ENCODE data around the gene PPP1R15A.

Gene PPP1R15A

DNA sequence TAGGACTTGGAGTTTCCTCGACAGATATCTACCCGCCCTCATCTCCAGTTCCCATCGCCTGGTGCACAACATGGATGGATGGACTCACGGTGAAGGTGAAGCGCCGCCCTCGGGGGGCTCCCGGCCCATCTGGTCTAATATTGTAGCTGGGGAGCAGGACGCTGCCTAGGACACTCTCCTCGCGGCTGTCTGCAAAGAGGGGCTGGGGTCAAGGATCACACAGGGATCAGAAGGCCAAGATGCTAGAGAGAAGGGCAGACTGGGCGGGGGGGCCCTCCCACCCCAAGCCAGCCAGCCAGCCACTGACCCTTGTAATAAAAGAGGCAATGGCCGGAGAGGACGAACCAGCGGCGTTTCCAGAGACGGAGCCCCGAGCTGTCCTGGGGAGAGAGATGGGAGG, 10.9 kb upstream of the PPP1R15A start:
- no peaks in the 10 kb centered on the region for H3K4me1 ChIP-seq
- no peak overlapping the region for H2AFZ ChIP-seq
- TF ChIP-seq, protein P1, sequence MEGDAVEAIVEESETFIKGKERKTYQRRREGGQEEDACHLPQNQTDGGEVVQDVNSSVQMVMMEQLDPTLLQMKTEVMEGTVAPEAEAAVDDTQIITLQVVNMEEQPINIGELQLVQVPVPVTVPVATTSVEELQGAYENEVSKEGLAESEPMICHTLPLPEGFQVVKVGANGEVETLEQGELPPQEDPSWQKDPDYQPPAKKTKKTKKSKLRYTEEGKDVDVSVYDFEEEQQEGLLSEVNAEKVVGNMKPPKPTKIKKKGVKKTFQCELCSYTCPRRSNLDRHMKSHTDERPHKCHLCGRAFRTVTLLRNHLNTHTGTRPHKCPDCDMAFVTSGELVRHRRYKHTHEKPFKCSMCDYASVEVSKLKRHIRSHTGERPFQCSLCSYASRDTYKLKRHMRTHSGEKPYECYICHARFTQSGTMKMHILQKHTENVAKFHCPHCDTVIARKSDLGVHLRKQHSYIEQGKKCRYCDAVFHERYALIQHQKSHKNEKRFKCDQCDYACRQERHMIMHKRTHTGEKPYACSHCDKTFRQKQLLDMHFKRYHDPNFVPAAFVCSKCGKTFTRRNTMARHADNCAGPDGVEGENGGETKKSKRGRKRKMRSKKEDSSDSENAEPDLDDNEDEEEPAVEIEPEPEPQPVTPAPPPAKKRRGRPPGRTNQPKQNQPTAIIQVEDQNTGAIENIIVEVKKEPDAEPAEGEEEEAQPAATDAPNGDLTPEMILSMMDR (IDR thresholded peaks at IDR 0.05): no peak
- H3K27ac ChIP-seq: no peak overlapping the region
- H3K9me3 ChIP-seq (ENCODE audit: control insufficient read depth, low read length): no peaks in the 10 kb centered on the region
- no peaks in the 10 kb centered on the region for H3K27me3 ChIP-seq (ENCODE audit: control insufficient read depth, insufficient read depth, low read length)
- H3K9ac ChIP-seq: no peak overlapping the region
- H3K4me3 ChIP-seq (ENCODE audit: low read depth, low read length): no peak overlapping the region
- no peak overlapping the region for H3K4me2 ChIP-seq (ENCODE audit: low read length)
- H3K79me2 ChIP-seq: no peaks in the 10 kb centered on the region
- no peaks in the 10 kb centered on the region for H3K36me3 ChIP-seq (ENCODE audit: control insufficient read depth, insufficient read depth, low read length)

DNA sequence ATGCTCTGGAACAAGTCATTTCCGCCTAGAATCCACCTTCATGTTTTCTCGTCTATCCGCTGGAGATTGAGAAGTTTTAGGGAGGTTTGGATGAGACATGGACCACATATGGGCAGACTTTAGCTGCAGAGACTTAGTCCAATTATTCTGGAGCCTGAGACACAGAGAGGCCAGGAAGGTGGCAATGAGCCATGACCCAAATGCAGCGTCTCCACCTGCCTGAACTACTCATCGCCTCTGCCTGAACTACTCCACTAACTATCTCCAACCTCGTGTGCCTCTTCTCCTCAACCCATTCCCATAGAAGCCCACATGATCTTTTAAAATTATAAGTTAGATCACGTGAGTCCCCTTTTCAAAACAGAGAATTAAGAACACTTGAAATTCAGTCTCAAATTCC, 9.4 kb upstream of the PPP1R15A start:
- no peaks in the 10 kb centered on the region for H3K4me1 ChIP-seq
- H3K4me3 ChIP-seq (ENCODE audit: low read depth, low read length): no peak overlapping the region
- TF ChIP-seq, protein P1 (IDR thresholded peaks at IDR 0.05): no peak
- H3K36me3 ChIP-seq (ENCODE audit: control insufficient read depth, insufficient read depth, low read length): no peaks in the 10 kb centered on the region
- no peak overlapping the region for H2AFZ ChIP-seq
- no peaks in the 10 kb centered on the region for H3K9me3 ChIP-seq (ENCODE audit: control insufficient read depth, low read length)
- no peak overlapping the region for H3K9ac ChIP-seq
- no peaks in the 10 kb centered on the region for H3K79me2 ChIP-seq
- H3K4me2 ChIP-seq (ENCODE audit: low read length): no peak overlapping the region
- no peaks in the 10 kb centered on the region for H3K27me3 ChIP-seq (ENCODE audit: control insufficient read depth, insufficient read depth, low read length)
- H3K27ac ChIP-seq: no peak overlapping the region

DNA sequence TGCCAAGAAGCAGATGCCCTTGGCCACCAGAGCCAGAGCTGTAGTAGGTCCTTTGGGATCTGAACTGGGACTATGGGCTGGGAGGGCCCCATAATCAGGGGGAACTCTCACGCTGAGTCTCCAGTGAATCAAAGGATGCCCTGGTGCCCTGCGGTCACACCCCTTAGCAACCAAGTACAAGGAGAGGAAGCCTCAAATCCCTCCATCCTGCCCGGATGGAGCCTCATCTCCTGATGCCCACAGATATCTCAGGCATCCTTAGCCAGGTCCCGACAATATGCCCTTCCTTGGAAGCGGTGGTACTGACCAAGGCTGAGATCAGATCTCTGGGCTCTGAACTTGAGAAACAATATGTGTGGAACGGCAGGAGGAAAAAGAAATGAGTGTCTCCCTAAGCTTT, 5.5 kb upstream of the PPP1R15A start:
- H2AFZ ChIP-seq: no peak overlapping the region
- no peak overlapping the region for H3K9ac ChIP-seq
- H3K36me3 ChIP-seq (ENCODE audit: control insufficient read depth, insufficient read depth, low read length): no peaks in the 10 kb centered on the region
- TF ChIP-seq, protein P1 (IDR thresholded peaks at IDR 0.05): no peak
- H3K79me2 ChIP-seq: no peaks in the 10 kb centered on the region
- no peaks in the 10 kb centered on the region for H3K27me3 ChIP-seq (ENCODE audit: control insufficient read depth, insufficient read depth, low read length)
- H3K27ac ChIP-seq: no peak overlapping the region
- H3K9me3 ChIP-seq (ENCODE audit: control insufficient read depth, low read length): no peaks in the 10 kb centered on the region
- H3K4me3 ChIP-seq (ENCODE audit: low read depth, low read length): no peak overlapping the region
- no peak overlapping the region for H3K4me2 ChIP-seq (ENCODE audit: low read length)
- peaks cover 8% of the 10 kb centered on the region for H3K4me1 ChIP-seq

DNA sequence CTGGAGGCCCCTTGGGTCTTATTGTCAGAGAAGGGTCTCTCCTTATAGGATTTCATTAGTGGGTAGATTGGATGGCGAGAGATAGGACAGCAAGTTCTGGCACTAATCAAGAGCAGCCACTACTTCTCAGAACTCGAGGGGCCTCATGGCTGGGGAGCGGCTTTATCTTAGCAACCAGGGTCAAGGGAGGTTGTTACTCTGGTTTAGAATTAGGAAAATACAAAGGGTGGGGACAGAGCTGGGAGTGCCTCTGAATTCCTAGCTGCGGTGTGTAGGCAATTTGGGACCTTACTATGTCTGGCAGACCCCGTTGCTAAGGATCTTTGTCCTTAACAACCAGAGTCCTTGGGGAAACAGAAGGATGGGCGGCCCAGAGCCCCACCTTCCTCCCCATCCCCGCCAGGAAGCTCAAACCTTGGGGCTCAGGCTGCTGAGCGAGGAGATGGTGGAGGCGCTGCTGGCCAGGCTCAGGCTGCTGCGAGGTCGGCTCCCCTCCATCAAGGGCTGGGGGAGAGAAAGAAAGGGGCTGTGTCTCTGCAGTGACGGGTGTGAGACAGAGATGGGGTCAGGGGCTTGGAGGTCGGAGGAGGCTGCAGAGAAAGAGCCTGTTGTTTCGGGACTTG, 5.0 kb upstream of the PPP1R15A start:
- H3K4me3 ChIP-seq (ENCODE audit: low read depth, low read length): no peak overlapping the region
- no peak overlapping the region for H3K9ac ChIP-seq
- H2AFZ ChIP-seq: peak overlapping the region; percentile 99
- no peaks in the 10 kb centered on the region for H3K79me2 ChIP-seq
- TF ChIP-seq, protein P1 (IDR thresholded peaks at IDR 0.05): no peak
- H3K4me1 ChIP-seq: peaks cover 8% of the 10 kb centered on the region
- H3K36me3 ChIP-seq (ENCODE audit: control insufficient read depth, insufficient read depth, low read length): no peaks in the 10 kb centered on the region
- H3K27ac ChIP-seq: no peak overlapping the region
- no peaks in the 10 kb centered on the region for H3K9me3 ChIP-seq (ENCODE audit: control insufficient read depth, low read length)
- H3K27me3 ChIP-seq (ENCODE audit: control insufficient read depth, insufficient read depth, low read length): no peaks in the 10 kb centered on the region
- H3K4me2 ChIP-seq (ENCODE audit: low read length): no peak overlapping the region

DNA sequence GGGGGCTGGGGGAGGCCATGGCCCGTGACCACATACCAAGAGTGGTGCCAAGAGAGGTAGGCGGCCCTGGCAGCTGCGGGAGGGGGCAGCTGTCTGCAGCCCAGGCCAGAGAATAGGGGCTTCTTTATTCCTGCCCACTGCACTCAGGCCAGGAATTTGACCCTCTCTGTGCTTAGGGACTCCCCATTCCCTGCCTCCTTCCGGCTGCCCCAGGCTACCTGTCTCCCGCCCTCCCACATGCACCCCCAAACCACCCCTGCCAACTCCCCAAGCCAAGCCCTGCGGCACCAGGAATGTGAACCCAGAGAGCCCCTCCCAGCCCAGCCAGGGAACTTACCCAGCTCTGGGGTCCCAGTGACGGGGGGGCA, 4.5 kb upstream of the PPP1R15A start:
- H3K9ac ChIP-seq: no peak overlapping the region
- H3K4me2 ChIP-seq (ENCODE audit: low read length): no peak overlapping the region
- H3K4me3 ChIP-seq (ENCODE audit: low read depth, low read length): no peak overlapping the region
- H3K27me3 ChIP-seq (ENCODE audit: control insufficient read depth, insufficient read depth, low read length): no peaks in the 10 kb centered on the region
- no peaks in the 10 kb centered on the region for H3K9me3 ChIP-seq (ENCODE audit: control insufficient read depth, low read length)
- TF ChIP-seq, protein P1 (IDR thresholded peaks at IDR 0.05): no peak
- no peaks in the 10 kb centered on the region for H3K36me3 ChIP-seq (ENCODE audit: control insufficient read depth, insufficient read depth, low read length)
- no peaks in the 10 kb centered on the region for H3K79me2 ChIP-seq
- H2AFZ ChIP-seq: peak overlapping the region; percentile 99
- peaks cover 8% of the 10 kb centered on the region for H3K4me1 ChIP-seq
- peak overlapping the region; percentile 81 for H3K27ac ChIP-seq
